DOHH2 (cell line): Measurements from ENCODE around the gene GATA3.

Experiments
- H3F3A ChIP-seq: fragments of 200-600 bp; sonication (generic), shearing (Covaris generic); 2 replicates; pipeline ENCODE4 v1.6.0; 2016; ENCODE audit warnings: antibody characterized with exemption, mild to moderate bottlenecking; ENCODE audit not compliant: control insufficient read depth, insufficient read depth
- H3K27ac ChIP-seq: fragments of 200-600 bp; sonication (generic); 2 replicates; pipeline ENCODE4 v1.5.1; 2014; ENCODE audit warnings: low read depth, mild to moderate bottlenecking, low read length, moderate library complexity
- H3K27me3 ChIP-seq: fragments of 200-600 bp; sonication (generic); 2 replicates; pipeline ENCODE4 v1.6.1; 2014; ENCODE audit warnings: mild to moderate bottlenecking, low read length, mixed read lengths; ENCODE audit not compliant: control insufficient read depth
- H3K36me3 ChIP-seq: fragments of 200-600 bp; sonication (generic); 2 replicates; pipeline ENCODE4 v1.6.1; 2014; ENCODE audit warnings: mild to moderate bottlenecking, low read length, moderate library complexity, mixed read lengths; ENCODE audit not compliant: control insufficient read depth
- H3K4me1 ChIP-seq: fragments of 200-600 bp; sonication (generic); 2 replicates; pipeline ENCODE4 v1.6.1; 2014; ENCODE audit warnings: mild to moderate bottlenecking, low read length, mixed read lengths; ENCODE audit not compliant: control insufficient read depth
- H3K4me2 ChIP-seq: fragments of 200-600 bp; sonication (generic); 2 replicates; pipeline ENCODE4 v1.6.0; 2014; ENCODE audit warnings: mild to moderate bottlenecking, low read length, moderate library complexity
- H3K4me3 ChIP-seq: fragments of 200-600 bp; sonication (generic); 2 replicates; pipeline ENCODE4 v1.5.1; 2014; ENCODE audit warnings: mild to moderate bottlenecking, low read length, mixed read lengths
- H3K79me2 ChIP-seq: fragments of 200-600 bp; sonication (generic); 2 replicates; pipeline ENCODE4 v1.6.1; 2014; ENCODE audit warnings: mild to moderate bottlenecking, low read length, mixed read lengths; ENCODE audit not compliant: control insufficient read depth
- H3K9me2 ChIP-seq: fragments of 200-600 bp; sonication (generic); replicated peaks from 2 replicates; pipeline ENCODE4 v1.6.1; 2014; ENCODE audit warnings: mild to moderate bottlenecking, low read length, mixed read lengths; ENCODE audit not compliant: control insufficient read depth
- H3K9me3 ChIP-seq: fragments of 200-600 bp; sonication (generic); 2 replicates; pipeline ENCODE4 v1.6.1; 2014; ENCODE audit warnings: antibody characterized with exemption, low read length, mixed read lengths; ENCODE audit not compliant: control insufficient read depth, insufficient read depth
- H4K20me1 ChIP-seq: fragments of 200-600 bp; sonication (generic); 2 replicates; pipeline ENCODE4 v1.6.0; 2014; ENCODE audit warnings: low read depth, mild to moderate bottlenecking, antibody characterized with exemption, low read length, moderate library complexity; ENCODE audit not compliant: control insufficient read depth, insufficient read depth
- CTCF ChIP-seq: fragments of 200-600 bp; sonication (generic); IDR thresholded peaks from one replicate; pipeline ENCODE4 v1.5.1; 2014; ENCODE audit warnings: antibody characterized with exemption, mild to moderate bottlenecking, low read depth, low read length; ENCODE audit not compliant: poor library complexity, severe bottlenecking
- EZH2phosphoT487 ChIP-seq: fragments of 200-600 bp; sonication (generic); IDR thresholded peaks from 2 replicates; pipeline ENCODE4 v1.6.1; 2017; ENCODE audit warnings: borderline replicate concordance, mild to moderate bottlenecking, antibody characterized with exemption, low read length, moderate library complexity, mixed read lengths

The GATA3 gene

GRCh38 chr10:8100366-8100765, 45.9 kb downstream of the GATA3 start:
- Histone ChIP-seq H3K79me2 (no peaks in the 10 kb centered on the region), H3K27me3 (no peaks in the 10 kb centered on the region; the same call in 1 of the 2 replicates), H3K36me3 (no peaks in the 10 kb centered on the region), H3F3A (no peaks in the 10 kb centered on the region), H3K9me3 (no peaks in the 10 kb centered on the region), H3K4me2 (no peak overlapping the region), H3K27ac (no peak overlapping the region), H3K4me3 (no peak overlapping the region), H4K20me1 (no peaks in the 10 kb centered on the region), H3K9me2 (no peaks in the 10 kb centered on the region), H3K4me1 (no peaks in the 10 kb centered on the region)
- TF ChIP-seq CTCF (no peak), EZH2phosphoT487 (no peak)

GRCh38 chr10:8102708-8103401, 48.4 kb downstream of the GATA3 start:
- TF ChIP-seq EZH2phosphoT487 (no peak), CTCF (no peak)
- Histone ChIP-seq H3K79me2 (no peaks in the 10 kb centered on the region), H3K9me2 (no peaks in the 10 kb centered on the region), H3K4me1 (no peaks in the 10 kb centered on the region), H3K27me3 (no peaks in the 10 kb centered on the region; the same call in 1 of the 2 replicates), H3K4me2 (no peak overlapping the region), H3K4me3 (no peak overlapping the region), H3K9me3 (no peaks in the 10 kb centered on the region), H3K27ac (no peak overlapping the region), H3K36me3 (no peaks in the 10 kb centered on the region), H4K20me1 (no peaks in the 10 kb centered on the region), H3F3A (no peaks in the 10 kb centered on the region)

- H4K20me1 ChIP-seq, result no peaks in the 10 kb centered on the region
- no peaks in the 10 kb centered on the region for H3F3A ChIP-seq
- no peak overlapping the region for H3K4me2 ChIP-seq
- no peaks in the 10 kb centered on the region for H3K79me2 ChIP-seq
- no peaks in the 10 kb centered on the region for H3K9me2 ChIP-seq
- no peak overlapping the region for H3K27ac ChIP-seq
- TF ChIP-seq EZH2phosphoT487, result no peak
- TF ChIP-seq CTCF, result no peak
- no peaks in the 10 kb centered on the region for H3K4me1 ChIP-seq
- H3K36me3 ChIP-seq, result no peaks in the 10 kb centered on the region
- no peak overlapping the region for H3K4me3 ChIP-seq
- no peaks in the 10 kb centered on the region for H3K9me3 ChIP-seq
- H3K27me3 ChIP-seq, result no peaks in the 10 kb centered on the region; the same call in 1 of the 2 replicates
Observed at GRCh38 chr10:8103543-8103942, 49.1 kb downstream of the GATA3 start.
